RKO (cell line): ENCODE results near the gene MUCL3.
"Not testable (repeated sequence)": the region's sequence is repeated elsewhere in the genome, so short reads cannot be mapped to it uniquely, and the experiment has no call there.

ENCODE experiments used
- DNase-seq: peaks from one replicate; pipeline ENCODE4 v3.0.0-alpha.2; 2016; ENCODE audit warnings: low spot score

Gene MUCL3, protein sequence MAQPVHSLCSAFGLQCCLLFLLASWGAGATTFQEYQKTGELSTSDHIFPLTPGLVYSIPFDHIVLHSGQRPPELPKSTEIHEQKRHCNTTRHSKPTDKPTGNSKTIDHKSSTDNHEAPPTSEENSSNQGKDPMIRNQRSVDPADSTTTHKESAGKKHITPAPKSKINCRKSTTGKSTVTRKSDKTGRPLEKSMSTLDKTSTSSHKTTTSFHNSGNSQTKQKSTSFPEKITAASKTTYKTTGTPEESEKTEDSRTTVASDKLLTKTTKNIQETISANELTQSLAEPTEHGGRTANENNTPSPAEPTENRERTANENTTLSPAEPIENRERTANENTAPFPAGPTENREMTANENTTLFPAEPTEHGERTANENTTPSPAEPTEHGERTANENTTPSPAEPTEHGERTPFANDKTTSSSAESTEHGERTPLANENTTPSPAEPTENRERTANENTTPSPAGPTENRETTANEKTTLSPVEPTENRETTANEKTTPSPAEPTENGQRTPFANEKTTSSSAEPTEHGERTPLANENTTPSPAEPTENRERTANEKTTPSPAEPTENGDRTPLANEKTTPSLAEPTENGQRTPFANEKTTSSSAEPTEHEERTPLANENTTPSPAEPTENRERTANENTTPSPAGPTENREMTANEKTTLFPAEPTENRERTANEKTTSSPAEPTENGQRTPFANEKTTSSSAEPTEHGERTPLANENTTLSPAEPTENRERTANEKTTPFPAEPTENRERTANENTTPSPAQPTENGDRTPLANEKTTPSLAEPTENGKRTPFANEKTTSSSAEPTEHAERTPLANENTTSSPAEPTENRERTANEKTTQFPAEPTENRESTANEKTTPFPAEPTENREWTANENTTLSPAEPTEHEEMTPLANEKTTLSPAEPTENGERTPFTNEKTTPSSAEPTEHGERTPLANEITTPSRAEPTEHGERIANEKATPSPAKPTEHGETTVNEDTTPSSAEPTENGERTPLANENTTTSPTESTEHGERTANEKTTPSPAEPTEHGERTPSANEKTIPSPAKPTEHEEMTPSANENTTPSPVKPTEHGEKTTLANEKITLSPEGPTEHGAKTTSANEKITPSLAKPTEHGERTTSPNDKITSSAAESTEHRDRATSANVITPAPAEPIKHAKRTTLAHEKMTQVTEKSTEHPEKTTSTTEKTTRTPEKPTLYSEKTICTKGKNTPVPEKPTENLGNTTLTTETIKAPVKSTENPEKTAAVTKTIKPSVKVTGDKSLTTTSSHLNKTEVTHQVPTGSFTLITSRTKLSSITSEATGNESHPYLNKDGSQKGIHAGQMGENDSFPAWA (N-terminal part only)

GRCh38 chr6:30940361-30940986 lies at the start of gene MUCL3:
TSS of gene MUCL3 (plus strand) at chr6:30940973. CDS start at chr6:30941000, 27 bp downstream.
- no peak for DNase-seq

GRCh38 chr6:30891450-30891723 lies 49.4 kb upstream of the MUCL3 start:
- no peak for DNase-seq

DNA sequence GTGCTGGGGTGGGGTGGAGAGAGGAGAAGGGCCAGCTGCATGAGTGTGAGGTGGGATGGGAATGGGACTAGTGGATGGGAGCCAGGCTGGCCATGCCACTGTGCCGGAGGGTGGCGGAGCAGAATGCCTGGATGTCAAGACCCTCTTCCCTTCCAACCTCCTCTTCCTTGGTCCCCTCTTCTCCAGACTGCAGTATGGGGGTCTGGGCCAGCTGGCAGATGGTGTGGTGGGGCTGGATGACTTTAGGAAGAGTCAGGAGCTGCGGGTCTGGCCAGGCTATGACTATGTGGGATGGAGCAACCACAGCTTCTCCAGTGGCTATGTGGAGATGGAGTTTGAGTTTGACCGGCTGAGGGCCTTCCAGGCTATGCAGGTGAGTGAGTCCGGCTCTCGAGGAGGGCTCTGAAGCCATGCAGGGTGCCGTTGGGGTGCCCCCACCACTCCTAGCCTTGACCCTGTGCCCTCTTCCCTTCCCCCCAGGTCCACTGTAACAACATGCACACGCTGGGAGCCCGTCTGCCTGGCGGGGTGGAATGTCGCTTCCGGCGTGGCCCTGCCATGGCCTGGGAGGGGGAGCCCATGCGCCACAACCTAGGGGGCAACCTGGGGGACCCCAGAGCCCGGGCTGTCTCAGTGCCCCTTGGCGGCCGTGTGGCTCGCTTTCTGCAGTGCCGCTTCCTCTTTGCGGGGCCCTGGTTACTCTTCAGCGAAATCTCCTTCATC lies 48.8 kb upstream of the MUCL3 start:
- DNase-seq = no peak

DNA sequence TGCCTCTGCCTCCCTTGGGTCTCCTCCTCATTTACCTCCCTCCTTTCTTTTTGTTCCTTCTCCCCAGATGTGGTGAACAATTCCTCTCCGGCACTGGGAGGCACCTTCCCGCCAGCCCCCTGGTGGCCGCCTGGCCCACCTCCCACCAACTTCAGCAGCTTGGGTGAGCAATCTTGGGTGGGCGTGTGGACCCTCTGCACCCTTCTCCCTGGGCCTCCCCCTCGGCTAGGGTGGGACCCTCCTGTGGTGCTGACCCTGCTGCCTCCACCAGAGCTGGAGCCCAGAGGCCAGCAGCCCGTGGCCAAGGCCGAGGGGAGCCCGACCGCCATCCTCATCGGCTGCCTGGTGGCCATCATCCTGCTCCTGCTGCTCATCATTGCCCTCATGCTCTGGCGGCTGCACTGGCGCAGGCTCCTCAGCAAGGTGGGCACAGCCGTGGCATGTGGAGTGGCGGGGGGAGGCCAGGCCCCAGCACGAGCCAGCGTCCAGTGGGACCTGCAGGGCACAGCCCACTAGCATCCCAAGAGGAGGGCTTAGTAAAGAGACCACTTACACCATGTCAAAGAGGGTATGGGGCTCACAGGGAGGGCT lies 47.7 kb upstream of the MUCL3 start:
- no peak for DNase-seq

DNA sequence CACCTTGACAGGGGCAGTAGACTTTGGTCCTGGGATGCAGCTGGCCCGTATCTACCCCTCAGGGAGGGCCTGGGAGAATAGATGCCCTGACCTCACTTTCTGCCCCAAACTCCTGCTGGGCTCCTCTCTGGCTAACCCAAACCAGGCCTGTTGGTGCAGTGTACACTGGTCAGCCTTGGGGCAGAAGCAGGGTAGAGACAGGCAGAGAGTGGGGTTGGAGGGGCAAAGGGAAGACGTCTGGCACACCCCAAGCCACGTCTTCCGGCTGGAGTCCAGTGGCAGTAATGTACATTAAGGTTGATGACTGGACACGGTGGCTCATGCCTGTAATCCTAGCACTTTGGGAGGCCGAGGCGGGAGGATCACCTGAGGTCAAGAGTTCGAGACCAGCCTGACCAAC lies 47.1 kb upstream of the MUCL3 start:
- DNase-seq = no peak

GRCh38 chr6:30894381-30894780 lies 46.4 kb upstream of the MUCL3 start:
- DNase-seq = no peak

DNA sequence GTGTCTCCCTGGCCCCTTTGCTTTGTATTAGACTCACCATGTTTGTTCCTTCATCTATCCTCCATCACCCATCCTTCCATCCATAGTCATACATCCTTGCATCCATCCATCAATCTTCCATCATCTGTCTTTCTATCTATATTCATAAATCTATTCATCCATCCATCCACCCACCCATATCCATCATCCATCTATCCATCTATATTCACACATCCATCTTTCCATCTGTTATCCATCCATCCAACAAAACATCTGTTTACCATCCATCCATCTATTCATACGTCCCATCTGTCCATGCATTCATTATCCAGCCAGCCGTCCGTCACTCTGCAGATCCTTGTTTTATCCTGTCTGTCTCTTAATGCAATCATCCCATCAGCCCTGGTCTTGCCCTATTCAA lies 45.8 kb upstream of the MUCL3 start:
- no peak for DNase-seq

DNA sequence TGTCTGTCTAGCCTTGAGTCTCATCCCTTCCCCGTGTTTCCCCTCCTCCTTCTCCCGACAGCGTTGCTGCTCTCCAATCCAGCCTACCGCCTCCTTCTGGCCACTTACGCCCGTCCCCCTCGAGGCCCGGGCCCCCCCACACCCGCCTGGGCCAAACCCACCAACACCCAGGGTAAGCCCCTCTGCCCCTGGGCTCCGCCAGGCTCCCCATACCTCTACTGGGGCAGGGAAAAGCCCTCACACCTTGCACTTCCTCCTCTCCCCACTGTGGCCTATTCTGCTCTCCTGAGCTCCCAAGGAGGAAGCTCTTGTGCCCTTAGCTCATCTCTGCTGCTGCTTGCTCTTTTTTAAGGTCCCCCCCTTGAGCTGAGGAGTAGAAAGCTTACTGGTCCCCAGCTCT lies 45.4 kb upstream of the MUCL3 start:
- no peak for DNase-seq

GRCh38 chr6:30896541-30896940 lies 44.2 kb upstream of the MUCL3 start:
- DNase-seq = no peak

DNA sequence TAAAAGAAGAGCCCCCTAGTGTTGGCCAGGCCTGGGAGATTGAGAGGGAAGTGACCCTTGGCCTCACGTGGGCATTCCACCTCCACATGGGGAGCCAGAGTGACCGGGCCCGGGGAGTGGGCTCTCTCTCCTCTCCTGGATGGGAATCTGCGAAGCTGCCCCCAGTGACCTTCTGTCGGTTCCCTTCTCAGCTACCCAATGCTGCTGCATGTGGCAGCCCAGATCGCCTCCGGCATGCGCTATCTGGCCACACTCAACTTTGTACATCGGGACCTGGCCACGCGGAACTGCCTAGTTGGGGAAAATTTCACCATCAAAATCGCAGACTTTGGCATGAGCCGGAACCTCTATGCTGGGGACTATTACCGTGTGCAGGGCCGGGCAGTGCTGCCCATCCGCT lies 42.9 kb upstream of the MUCL3 start:
- no peak for DNase-seq

GRCh38 chr6:30898750-30899360 lies 41.9 kb upstream of the MUCL3 start:
- no peak for DNase-seq

GRCh38 chr6:30900863-30901417 lies 39.8 kb upstream of the MUCL3 start:
- no peak for DNase-seq

GRCh38 chr6:30901436-30901835 lies 39.3 kb upstream of the MUCL3 start:
- DNase-seq = no peak

GRCh38 chr6:30902196-30902595 lies 38.6 kb upstream of the MUCL3 start:
- DNase-seq = not testable (repeated sequence)

- no peak for DNase-seq
Observed at GRCh38 chr6:30902709-30903108, 38.1 kb upstream of the MUCL3 start.

GRCh38 chr6:30903236-30903635 lies 37.5 kb upstream of the MUCL3 start:
- DNase-seq = no peak

DNA sequence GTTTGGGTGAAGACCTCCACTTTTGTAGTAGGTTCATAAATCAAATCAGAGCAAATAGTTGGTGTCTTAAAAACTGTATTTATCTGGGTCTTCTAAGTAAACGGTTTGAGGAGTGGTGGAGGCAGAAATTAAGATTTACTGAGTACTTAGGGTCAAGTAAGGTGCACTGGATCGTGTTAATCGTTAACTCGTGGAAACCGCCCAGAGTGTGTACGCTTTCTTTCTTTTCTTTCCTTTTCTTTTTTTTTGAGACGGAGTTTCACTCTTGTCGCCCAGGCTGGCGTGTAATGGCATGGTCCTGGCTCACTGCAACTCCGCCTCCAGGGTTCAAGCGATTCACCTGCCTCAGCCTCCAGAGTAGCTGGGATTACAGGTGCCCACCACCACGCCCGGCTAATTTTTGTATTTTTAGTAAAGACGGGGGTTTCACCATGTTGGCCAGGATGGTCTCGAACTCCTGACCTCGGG lies 33.4 kb upstream of the MUCL3 start:
- DNase-seq = not testable (repeated sequence)

DNA sequence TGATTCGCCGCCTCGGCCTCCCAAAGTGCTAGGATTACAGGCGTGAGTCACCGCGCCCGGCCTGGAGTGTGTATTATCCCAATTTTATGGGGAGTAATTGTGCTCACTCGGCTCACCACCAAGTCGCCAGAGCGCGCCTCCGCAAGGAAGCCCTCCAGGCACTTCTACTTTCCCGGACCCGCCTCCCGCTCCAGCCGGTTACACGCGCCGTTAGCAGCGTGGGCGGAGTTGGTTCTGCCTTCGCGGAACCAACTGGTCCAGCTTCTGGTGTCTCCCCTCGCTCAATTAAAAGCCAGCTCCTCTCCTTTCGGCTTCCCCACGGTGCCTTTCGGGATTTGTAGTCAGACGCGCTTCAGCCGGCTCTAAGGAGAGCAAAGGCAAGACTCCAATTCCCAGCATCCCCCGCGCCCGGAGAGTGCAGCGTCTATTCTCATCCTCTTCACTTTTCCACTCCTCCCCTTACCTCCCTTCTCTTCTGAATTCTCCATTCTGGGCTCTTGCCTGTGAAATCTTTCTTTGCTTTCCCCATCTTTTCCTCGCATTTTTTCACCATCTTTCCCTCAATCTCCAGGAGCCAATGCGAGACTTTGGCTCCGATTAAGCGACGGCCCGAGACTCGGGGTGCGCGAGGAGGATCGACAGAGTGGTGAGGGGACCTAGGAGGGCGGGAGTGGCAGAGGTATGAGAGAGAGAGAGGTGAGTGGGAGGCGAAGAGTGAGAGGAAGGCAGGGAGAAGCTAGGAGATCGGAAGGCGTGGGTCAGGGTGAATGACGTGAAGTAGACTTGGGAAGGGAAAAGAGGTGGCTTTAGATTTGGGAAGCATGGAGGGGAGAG lies 32.8 kb upstream of the MUCL3 start, which contains the start of gene GTF2H4:
Gene GTF2H4, plus strand, starts transcription at position 450 of the 834 bp plus-strand sequence.
- DNase-seq = peak; percentile 99

- no peak for DNase-seq
Observed at GRCh38 chr6:30908700-30909099, 32.1 kb upstream of the MUCL3 start.
